ENCODE data around the gene SLCO2B1. TPM values are rescaled to one million over a fixed set of nuclear protein-coding genes. Genes with fewer than 3 reads are reported as not detected.

Gene SLCO2B1
- total RNA-seq, 1 donor from 2014 or later = 19.2 TPM

DNA sequence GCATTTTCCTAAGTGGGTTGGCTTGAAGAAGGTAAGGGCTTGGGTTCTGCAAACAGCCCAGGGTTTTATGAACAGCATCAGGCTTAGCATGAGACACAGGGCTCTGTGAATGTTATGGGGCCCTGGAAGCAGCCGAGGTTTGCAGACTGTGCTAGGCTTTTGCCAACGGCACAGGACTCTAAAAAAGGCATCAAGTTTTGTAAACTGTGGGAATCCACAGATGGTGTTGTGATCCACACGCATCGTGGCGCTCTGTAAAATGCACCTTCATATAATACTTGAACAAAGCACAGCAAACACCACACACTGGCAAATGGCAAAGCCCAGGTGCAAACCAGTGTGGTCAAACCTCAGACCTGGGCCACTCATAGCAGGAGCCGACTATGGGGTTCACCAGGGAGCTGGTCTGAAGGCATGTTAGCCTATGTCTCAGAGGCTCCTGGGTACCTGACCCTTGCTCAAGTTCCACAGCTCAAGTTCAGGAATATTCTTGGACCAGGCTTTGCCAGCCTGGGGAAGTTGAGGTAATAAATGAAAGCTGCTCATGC is 2.4 kb upstream of the SLCO2B1 start:
- DNase-seq (ENCODE audit: low spot score) = no peak
- Mint-ChIP-seq H3K27ac (ENCODE audit: unreplicated experiment) (no peak overlapping the region), H3K27me3 (ENCODE audit: low read depth) (peaks cover 16% of the 10 kb centered on the region), H3K9me3 (ENCODE audit: low read depth) (no peaks in the 10 kb centered on the region), H3K4me3 (ENCODE audit: unreplicated experiment) (no peak overlapping the region), H3K4me1 (ENCODE audit: low read depth) (peaks cover 7% of the 10 kb centered on the region), H3K36me3 (ENCODE audit: low read depth) (no peaks in the 10 kb centered on the region)
- TF ChIP-seq, protein P1, sequence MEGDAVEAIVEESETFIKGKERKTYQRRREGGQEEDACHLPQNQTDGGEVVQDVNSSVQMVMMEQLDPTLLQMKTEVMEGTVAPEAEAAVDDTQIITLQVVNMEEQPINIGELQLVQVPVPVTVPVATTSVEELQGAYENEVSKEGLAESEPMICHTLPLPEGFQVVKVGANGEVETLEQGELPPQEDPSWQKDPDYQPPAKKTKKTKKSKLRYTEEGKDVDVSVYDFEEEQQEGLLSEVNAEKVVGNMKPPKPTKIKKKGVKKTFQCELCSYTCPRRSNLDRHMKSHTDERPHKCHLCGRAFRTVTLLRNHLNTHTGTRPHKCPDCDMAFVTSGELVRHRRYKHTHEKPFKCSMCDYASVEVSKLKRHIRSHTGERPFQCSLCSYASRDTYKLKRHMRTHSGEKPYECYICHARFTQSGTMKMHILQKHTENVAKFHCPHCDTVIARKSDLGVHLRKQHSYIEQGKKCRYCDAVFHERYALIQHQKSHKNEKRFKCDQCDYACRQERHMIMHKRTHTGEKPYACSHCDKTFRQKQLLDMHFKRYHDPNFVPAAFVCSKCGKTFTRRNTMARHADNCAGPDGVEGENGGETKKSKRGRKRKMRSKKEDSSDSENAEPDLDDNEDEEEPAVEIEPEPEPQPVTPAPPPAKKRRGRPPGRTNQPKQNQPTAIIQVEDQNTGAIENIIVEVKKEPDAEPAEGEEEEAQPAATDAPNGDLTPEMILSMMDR (IDR thresholded peaks at IDR 0.05) = no peak

DNA sequence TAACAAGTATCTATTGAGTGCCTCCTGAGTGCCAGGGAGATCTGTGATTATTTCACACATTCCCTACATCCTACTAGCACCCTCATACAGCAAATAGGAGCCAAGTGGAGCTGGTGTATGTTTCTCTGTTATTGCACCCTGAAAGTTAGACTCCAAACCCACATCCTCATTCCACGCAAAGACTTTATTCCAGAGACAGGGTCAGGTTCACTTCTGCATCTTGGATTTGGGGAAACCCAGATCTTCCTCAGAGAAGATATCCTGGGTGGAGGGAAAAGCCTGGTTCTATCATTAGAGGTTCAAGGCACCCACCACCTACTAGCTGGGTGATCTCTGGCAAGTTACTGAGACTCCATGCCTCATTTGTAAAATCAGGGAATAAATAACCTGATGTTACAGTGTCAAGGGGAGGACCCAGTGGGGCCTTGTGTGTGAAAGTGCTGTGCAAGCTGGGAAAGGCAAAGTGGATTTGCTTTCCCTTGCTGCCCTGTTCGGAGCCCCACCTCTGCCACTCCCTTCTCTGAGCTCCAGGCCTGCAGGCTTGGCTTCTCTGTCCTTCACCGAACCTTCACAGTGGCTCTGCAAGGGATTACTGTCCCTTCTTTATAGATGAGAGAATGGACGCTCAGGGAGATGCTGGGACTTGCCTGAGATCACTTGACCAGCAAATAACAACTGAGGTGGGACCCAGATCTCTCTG is 991 bp upstream of the SLCO2B1 start:
- no peaks in the 10 kb centered on the region for H3K9me3 Mint-ChIP-seq (ENCODE audit: low read depth)
- TF ChIP-seq, protein P1 (IDR thresholded peaks at IDR 0.05) = no peak
- H3K36me3 Mint-ChIP-seq (ENCODE audit: low read depth) = no peaks in the 10 kb centered on the region
- no peak overlapping the region for H3K27ac Mint-ChIP-seq (ENCODE audit: unreplicated experiment)
- no peak for DNase-seq (ENCODE audit: low spot score)
- no peaks in the 10 kb centered on the region for H3K4me1 Mint-ChIP-seq (ENCODE audit: low read depth)
- H3K27me3 Mint-ChIP-seq (ENCODE audit: low read depth) = peaks cover 16% of the 10 kb centered on the region
- H3K4me3 Mint-ChIP-seq (ENCODE audit: unreplicated experiment) = no peak overlapping the region

DNA sequence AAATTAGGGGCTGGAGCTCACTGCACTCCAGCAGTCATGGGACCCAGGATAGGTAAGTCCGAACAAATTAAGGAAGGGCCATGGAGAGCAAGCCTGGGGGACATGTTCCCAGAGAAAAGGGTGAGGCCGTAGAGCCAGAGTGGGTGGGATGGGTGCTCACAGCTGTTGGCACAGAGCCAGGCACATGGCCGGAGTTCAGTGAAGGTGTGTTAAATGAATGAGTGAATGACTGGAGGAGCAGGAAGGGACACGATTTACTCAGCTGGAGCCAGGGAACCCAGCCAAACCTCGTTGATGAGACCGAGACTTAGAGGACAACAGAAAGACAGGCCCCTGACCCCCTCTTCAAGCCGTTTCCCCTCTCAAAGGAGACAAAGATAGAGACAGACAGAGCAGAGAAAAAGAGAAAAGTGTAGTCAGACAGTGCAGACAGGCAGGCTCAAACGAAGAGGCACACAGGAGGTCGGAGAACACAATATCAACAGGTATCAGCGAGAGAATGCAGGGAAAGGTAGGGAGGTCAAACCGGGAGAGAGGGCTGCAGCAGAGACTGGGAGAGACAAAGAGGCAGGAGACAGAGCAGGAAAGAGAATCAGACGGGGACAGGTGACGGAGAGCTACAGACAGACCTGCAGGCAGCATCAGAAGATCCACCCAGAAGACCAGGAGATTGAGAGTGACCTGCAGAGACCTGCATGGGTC is 590 bp downstream of the SLCO2B1 start:
- Mint-ChIP-seq H3K4me3 (ENCODE audit: unreplicated experiment) (no peak overlapping the region), H3K27me3 (ENCODE audit: low read depth) (peaks cover 16% of the 10 kb centered on the region), H3K9me3 (ENCODE audit: low read depth) (no peaks in the 10 kb centered on the region), H3K36me3 (ENCODE audit: low read depth) (no peaks in the 10 kb centered on the region), H3K4me1 (ENCODE audit: low read depth) (peaks cover 9% of the 10 kb centered on the region), H3K27ac (ENCODE audit: unreplicated experiment) (no peak overlapping the region)
- TF ChIP-seq, protein P1 (IDR thresholded peaks at IDR 0.05) = no peak
- DNase-seq (ENCODE audit: low spot score) = no peak

DNA sequence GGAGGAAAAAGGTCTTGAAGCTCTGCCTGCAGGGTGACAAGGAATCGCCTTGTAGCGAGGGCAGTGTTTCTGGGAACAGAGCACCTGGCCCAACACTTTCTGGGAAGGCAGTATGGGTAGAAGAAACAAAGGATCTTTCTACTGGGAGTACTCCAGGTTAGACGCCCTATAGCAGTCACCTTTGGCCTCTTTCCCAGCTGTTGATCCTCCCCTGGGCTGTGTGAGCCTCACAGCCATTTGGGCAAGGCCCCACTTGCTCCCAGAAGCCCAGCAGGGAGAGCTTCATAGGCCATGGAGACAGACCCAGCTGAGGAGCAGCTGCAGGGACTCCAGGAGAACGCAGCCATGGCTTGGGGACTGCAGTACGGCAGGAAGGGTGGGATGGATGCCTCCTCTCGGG is 1.2 kb downstream of the SLCO2B1 start:
- H3K27ac Mint-ChIP-seq (ENCODE audit: unreplicated experiment) = no peak overlapping the region
- no peaks in the 10 kb centered on the region for H3K9me3 Mint-ChIP-seq (ENCODE audit: low read depth)
- no peak overlapping the region for H3K4me3 Mint-ChIP-seq (ENCODE audit: unreplicated experiment)
- DNase-seq (ENCODE audit: low spot score) = no peak
- H3K27me3 Mint-ChIP-seq (ENCODE audit: low read depth) = peaks cover 14% of the 10 kb centered on the region
- H3K36me3 Mint-ChIP-seq (ENCODE audit: low read depth) = no peaks in the 10 kb centered on the region
- H3K4me1 Mint-ChIP-seq (ENCODE audit: low read depth) = peaks cover 9% of the 10 kb centered on the region
- TF ChIP-seq, protein P1 (IDR thresholded peaks at IDR 0.05) = no peak

DNA sequence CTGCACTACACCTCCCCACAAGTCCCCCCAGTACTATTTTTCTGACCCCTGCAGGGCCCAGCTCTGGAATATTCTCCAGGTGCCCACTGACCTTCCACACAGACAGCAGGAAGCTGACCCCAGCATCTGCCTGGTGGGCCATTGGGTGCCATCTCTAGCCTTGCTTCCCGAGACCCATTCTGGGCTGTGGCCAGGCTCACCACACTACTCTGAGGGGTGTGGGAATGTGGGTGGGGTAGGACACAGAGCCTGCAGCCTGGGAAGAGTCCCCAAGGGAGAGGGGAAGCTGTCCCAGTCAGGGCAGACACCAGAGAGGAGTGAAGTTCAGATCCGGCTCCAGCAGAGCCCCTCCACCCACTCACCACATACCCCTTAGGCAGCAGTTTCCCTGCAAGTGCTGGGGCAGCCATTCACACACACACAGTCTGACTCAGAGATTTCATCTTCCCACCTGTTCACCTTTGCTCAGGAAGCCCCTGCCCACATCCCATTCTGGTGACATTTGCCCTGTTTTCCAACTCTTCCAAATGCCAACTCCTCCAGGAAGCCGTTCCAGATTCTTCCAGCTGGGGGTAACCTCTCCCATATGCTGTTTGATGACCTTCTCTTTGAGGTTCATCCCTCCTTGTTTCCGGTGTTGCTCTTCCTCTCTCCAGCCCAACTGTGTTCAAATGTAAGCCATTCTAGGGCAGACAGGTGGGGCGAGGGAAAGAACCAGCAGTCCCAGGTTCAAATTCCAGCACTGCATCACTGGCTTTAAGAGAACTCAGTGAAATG is 1.9 kb downstream of the SLCO2B1 start:
- DNase-seq (ENCODE audit: low spot score) = no peak
- Mint-ChIP-seq H3K36me3 (ENCODE audit: low read depth) (no peaks in the 10 kb centered on the region), H3K4me3 (ENCODE audit: unreplicated experiment) (no peak overlapping the region), H3K27me3 (ENCODE audit: low read depth) (peaks cover 14% of the 10 kb centered on the region), H3K9me3 (ENCODE audit: low read depth) (no peaks in the 10 kb centered on the region), H3K4me1 (ENCODE audit: low read depth) (peaks cover 9% of the 10 kb centered on the region), H3K27ac (ENCODE audit: unreplicated experiment) (no peak overlapping the region)
- TF ChIP-seq, protein P1 (IDR thresholded peaks at IDR 0.05) = no peak

All from chondrocyte (in vitro differentiated cells).